H1 (cell line): ENCODE results near the gene CDH7. TPM values are rescaled to one million over a fixed set of nuclear protein-coding genes. Genes with fewer than 3 reads are reported as not detected.

Experiments used
- CTCF ChIA-PET: fragments of 300-600 bp; sonication (Branson Sonifier 250); formaldehyde crosslinking; loops from one replicate; lab custom pipeline; 2021; ENCODE audit not compliant: partially characterized antibody; lab: Charles Lee
- POLR2A ChIA-PET: fragments of 300-600 bp; sonication (Branson Sonifier 250); formaldehyde crosslinking; loops from one replicate; lab custom pipeline; 2021; ENCODE audit warnings: inconsistent platforms; ENCODE audit not compliant: partially characterized antibody; lab: Charles Lee
- DNase-seq, 2 experiments: peaks; one replicate each; pipeline versions ENCODE4 v3.0.0 to v3.0.0-alpha.2; 2010 to 2022; ENCODE audit warnings: low spot score in 2 of 2, low read depth in 1 of 2, mixed read lengths in 1 of 2
- FAIRE-seq: peaks from 2 replicates; lab custom pipeline; 2011; peaks lifted over from hg19 to GRCh38; lab: Jason Lieb, UNC
- H2AFZ ChIP-seq: 2 replicates; pipeline ENCODE4 v1.8.1; 2012; ENCODE audit warnings: low read length, inconsistent platforms
- H2AK5ac ChIP-seq: 2 replicates; pipeline ENCODE4 v1.6.1; 2013; ENCODE audit warnings: low read depth, low read length
- H2BK120ac ChIP-seq: replicated peaks from 2 replicates; pipeline ENCODE3; 2013; ENCODE audit warnings: low read depth, low read length, inconsistent platforms
- H2BK12ac ChIP-seq: 2 replicates; pipeline ENCODE4 v1.6.1; 2013; ENCODE audit warnings: low read depth, low read length
- H2BK15ac ChIP-seq: 2 replicates; pipeline ENCODE4 v1.6.1; 2013; ENCODE audit warnings: low read length
- H2BK20ac ChIP-seq: 2 replicates; pipeline ENCODE4 v1.6.1; 2013; ENCODE audit warnings: low read length
- H2BK5ac ChIP-seq: 2 replicates; pipeline ENCODE4 v1.6.1; 2013; ENCODE audit warnings: low read depth, low read length
- H3K14ac ChIP-seq: 2 replicates; pipeline ENCODE4 v1.6.1; 2013; ENCODE audit warnings: inconsistent platforms; ENCODE audit not compliant: insufficient read length
- H3K18ac ChIP-seq: 2 replicates; pipeline ENCODE4 v1.6.1; 2013; ENCODE audit warnings: low read length; ENCODE audit errors: extremely low read depth
- H3K23ac ChIP-seq: 2 replicates; pipeline ENCODE4 v1.6.1; 2013; ENCODE audit warnings: inconsistent platforms; ENCODE audit not compliant: insufficient read length
- H3K23me2 ChIP-seq: 2 replicates; pipeline ENCODE4 v1.6.1; 2013; ENCODE audit warnings: low read depth, low read length
- H3K27ac ChIP-seq: 2 replicates; pipeline ENCODE4 v1.6.1; 2011; ENCODE audit warnings: low read depth, low read length, inconsistent platforms
- H3K27me3 ChIP-seq, 4 experiments: replicated peaks in 1 of 4; 1 replicate in 1 of 4; 2 replicates in 3 of 4; pipeline versions ENCODE4 v1.6.1 to v1.8.1; 2011 to 2013; ENCODE audit warnings: low read length in 3 of 4, mild to moderate bottlenecking in 3 of 4, inconsistent platforms in 2 of 4, mixed read lengths in 2 of 4, moderate library complexity in 1 of 4; ENCODE audit not compliant: control insufficient read depth in 3 of 4, insufficient read depth in 3 of 4; ENCODE audit errors: extremely low read depth in 1 of 4
- H3K36me3 ChIP-seq, 4 experiments: 2 replicates each; pipeline versions ENCODE4 v1.6.1 to v1.8.1; 2011 to 2013; ENCODE audit warnings: mild to moderate bottlenecking in 4 of 4, low read length in 3 of 4, moderate library complexity in 2 of 4, control low read depth in 1 of 4, inconsistent platforms in 1 of 4; ENCODE audit not compliant: insufficient read depth in 4 of 4, control insufficient read depth in 2 of 4
- H3K4ac ChIP-seq: replicated peaks from 2 replicates; pipeline ENCODE3; 2013; ENCODE audit warnings: low read length, low read depth, mixed read lengths, inconsistent platforms; ENCODE audit not compliant: insufficient read length
- H3K4me1 ChIP-seq, 4 experiments: replicated peaks in 1 of 4; 1 replicate in 1 of 4; 2 replicates in 3 of 4; pipeline versions ENCODE4 v1.6.1 to v1.8.1; 2011 to 2013; ENCODE audit warnings: low read length in 3 of 4, inconsistent platforms in 2 of 4, mixed read lengths in 1 of 4; ENCODE audit not compliant: insufficient read depth in 4 of 4, control insufficient read depth in 3 of 4
- H3K4me2 ChIP-seq, 2 experiments: 2 replicates each; pipeline versions ENCODE4 v1.6.1 to v1.8.1; 2011 to 2013; ENCODE audit warnings: low read depth in 2 of 2, low read length in 2 of 2, control low read depth in 1 of 2, inconsistent platforms in 1 of 2, mild to moderate bottlenecking in 1 of 2; ENCODE audit not compliant: insufficient read depth in 1 of 2
- H3K4me3 ChIP-seq, 4 experiments: fragments of 200-600, 300-600 bp in 1 of 4; sonication (generic), shearing (Covaris generic), sonication (Bioruptor Twin) in 1 of 4; 2 replicates each; pipeline versions ENCODE4 v1.5.1 to v1.8.1; 2011 to 2016; ENCODE audit warnings: low read length in 4 of 4, low read depth in 3 of 4, control low read depth in 2 of 4, inconsistent platforms in 2 of 4, mild to moderate bottlenecking in 2 of 4, mixed read lengths in 1 of 4, moderate library complexity in 1 of 4; ENCODE audit not compliant: insufficient read depth in 2 of 4; ENCODE audit errors: extremely low read depth in 1 of 4
- H3K56ac ChIP-seq: replicated peaks from 2 replicates; pipeline ENCODE3; 2013; ENCODE audit warnings: low read depth, mild to moderate bottlenecking, mixed read lengths, low read length, inconsistent platforms; ENCODE audit not compliant: insufficient read length
- H3K79me1 ChIP-seq: 2 replicates; pipeline ENCODE4 v1.6.1; 2013; ENCODE audit warnings: low read depth, low read length, control low read depth
- H3K79me2 ChIP-seq, 2 experiments: 2 replicates each; pipeline versions ENCODE4 v1.6.1 to v1.8.1; 2012 to 2013; ENCODE audit warnings: low read length in 2 of 2, mild to moderate bottlenecking in 2 of 2, inconsistent platforms in 1 of 2; ENCODE audit not compliant: insufficient read depth in 2 of 2, control insufficient read depth in 1 of 2
- H3K9ac ChIP-seq, 4 experiments: replicated peaks in 1 of 4; 1 replicate in 1 of 4; 2 replicates in 3 of 4; pipeline versions ENCODE4 v1.6.1 to v1.8.1; 2011 to 2013; ENCODE audit warnings: low read depth in 3 of 4, low read length in 3 of 4, control low read depth in 2 of 4, mild to moderate bottlenecking in 2 of 4, moderate library complexity in 2 of 4, inconsistent platforms in 1 of 4; ENCODE audit errors: extremely low read depth in 1 of 4
- H3K9me3 ChIP-seq, 2 experiments: 2 replicates each; pipeline versions ENCODE4 v1.6.1 to v1.8.1; 2012 to 2013; ENCODE audit warnings: mild to moderate bottlenecking in 2 of 2, moderate library complexity in 2 of 2, control low read depth in 1 of 2, inconsistent platforms in 1 of 2, low read depth in 1 of 2, low read length in 1 of 2, mixed read lengths in 1 of 2; ENCODE audit not compliant: insufficient read depth in 2 of 2
- H4K20me1 ChIP-seq, 2 experiments: replicated peaks in 1 of 2; 2 replicates each; pipeline versions ENCODE3 to v1.8.1; 2011 to 2013; ENCODE audit warnings: inconsistent platforms in 2 of 2, low read length in 2 of 2, mild to moderate bottlenecking in 1 of 2; ENCODE audit not compliant: insufficient read depth in 2 of 2, control insufficient read depth in 1 of 2
- H4K5ac ChIP-seq: 2 replicates; pipeline ENCODE4 v1.6.1; 2013; ENCODE audit warnings: low read length, low read depth, mixed read lengths, inconsistent platforms; ENCODE audit not compliant: insufficient read length
- H4K8ac ChIP-seq: 2 replicates; pipeline ENCODE4 v1.8.0; 2013; ENCODE audit warnings: mild to moderate bottlenecking, moderate library complexity, low read length, inconsistent platforms; ENCODE audit not compliant: insufficient read depth; ENCODE audit errors: extremely low read depth
- H4K91ac ChIP-seq: replicated peaks from 2 replicates; pipeline ENCODE3; 2013; ENCODE audit warnings: low read length, mixed read lengths, inconsistent platforms; ENCODE audit not compliant: insufficient read length
- BACH1 ChIP-seq: IDR thresholded peaks from 2 replicates; pipeline ENCODE4 v1.6.1; 2012; ENCODE audit warnings: low read length, improper control_type of control experiment
- CEBPB ChIP-seq: IDR thresholded peaks from 2 replicates; pipeline ENCODE4 v1.6.1; 2012; ENCODE audit warnings: low read depth, low read length
- CTBP2 ChIP-seq: IDR thresholded peaks from 2 replicates; pipeline ENCODE4 v1.7.0; 2011; ENCODE audit warnings: borderline replicate concordance, mild to moderate bottlenecking, moderate library complexity, mixed read lengths, low read length; ENCODE audit not compliant: insufficient read depth, insufficient read length
- CTCF ChIP-seq, 3 experiments: IDR thresholded peaks; 1 replicate in 2 of 3; 2 replicates in 1 of 3; pipeline versions ENCODE4 v1.5.1 to v1.6.1; 2011; ENCODE audit warnings: low read length in 3 of 3, mild to moderate bottlenecking in 3 of 3, inconsistent platforms in 2 of 3, low read depth in 1 of 3, moderate library complexity in 1 of 3; ENCODE audit not compliant: insufficient read depth in 1 of 3; ENCODE audit errors: control extremely low read depth in 1 of 3
- FOSL1 ChIP-seq: IDR thresholded peaks from 2 replicates; pipeline ENCODE4 v1.6.1; 2011; ENCODE audit warnings: mild to moderate bottlenecking, low read depth, low read length, moderate library complexity; ENCODE audit not compliant: insufficient read depth
- JUND ChIP-seq: IDR thresholded peaks from 2 replicates; pipeline ENCODE4 v1.6.1; 2011; ENCODE audit warnings: mild to moderate bottlenecking, improper control_type of control experiment, low read length
- TAF7 ChIP-seq: optimal IDR thresholded peaks from 2 replicates; pipeline ENCODE3; 2011; ENCODE audit warnings: low read depth, mild to moderate bottlenecking, inconsistent platforms, low read length, moderate library complexity, borderline replicate concordance
- WGBS, 2 experiments: shearing (Covaris generic) in 1 of 2; methylation state at CpG; one replicate each; pipeline versions ENCODE4 v1.1.6 to v1.1.7; 2013 to 2015; ENCODE audit warnings: low lambda C conversion rate in 2 of 2, mixed read lengths in 2 of 2, inconsistent platforms in 1 of 2, low coverage in 1 of 2, missing lambda C conversion rate in 1 of 2; ENCODE audit not compliant: insufficient replicate concordance in 2 of 2, insufficient coverage in 1 of 2, insufficient read length in 1 of 2; ENCODE audit errors: extremely low coverage in 1 of 2, missing lambda C conversion rate in 1 of 2; 5-methylcytosine and 5-hydroxymethylcytosine counted together
- polyA plus RNA-seq, 7 experiments: library from polyadenylated mRNA; depleted of rRNA in 3 of 7; stranded (reverse) in 5 of 7; unstranded in 2 of 7; fragments of >200 nt in 5 of 7; fragments of 200-250 nt in 2 of 7; gene quantifications; 1 replicate in 5 of 7; 2 replicates in 1 of 7; 4 replicates in 1 of 7; pipeline versions ENCODE4 v1.2.1 to v1.2.3, GENCODE V29; 2011 to 2013; ENCODE audit warnings: missing spikeins in 2 of 7, mixed read lengths in 2 of 7
- total RNA-seq: library from RNA; stranded (reverse); fragmentation: NEBNext Ultra II Directional; extraction: Animal tissue kit (Norgen Biotek cat#: 25700); gene quantifications from 2 replicates; pipeline ENCODE4 v1.2.1, GENCODE V29; 2021

CDH7 gene
- total and polyA plus RNA-seq, 2 of the 8 experiments (the other 6 are each of a cell fraction or from before 2014, with no cell fraction given) = 1.00 to 1.5 TPM

DNA sequence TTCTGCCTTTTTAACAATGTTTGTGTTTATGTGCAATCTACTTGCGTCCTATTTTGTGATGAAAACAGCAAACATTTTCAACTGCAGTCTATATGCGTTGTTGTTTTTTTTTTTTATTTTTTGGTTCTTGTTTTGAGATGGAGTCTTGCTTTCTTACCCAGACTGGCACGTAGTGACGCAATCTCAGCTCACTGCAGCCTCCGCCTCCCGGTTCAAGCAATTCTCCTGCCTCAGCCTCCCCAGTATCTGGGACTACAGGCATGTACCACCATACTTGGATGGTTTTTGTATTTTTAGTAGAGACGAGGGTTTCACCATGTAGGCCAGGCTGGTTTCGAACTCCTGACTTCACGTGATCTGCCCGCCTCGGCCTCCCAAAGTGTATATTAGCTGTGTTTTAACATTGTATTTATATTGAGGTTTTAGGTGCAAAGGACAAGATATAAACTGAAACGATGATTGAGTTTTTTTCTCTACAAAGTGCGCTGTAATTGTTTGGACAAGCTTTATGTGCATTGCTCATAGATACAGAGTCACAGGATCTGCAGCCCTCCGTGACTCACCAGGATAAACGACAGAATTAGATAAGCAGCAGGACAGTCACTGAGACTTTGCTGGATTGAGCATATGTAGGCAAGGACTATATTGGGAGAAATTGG, 17.4 kb downstream of the CDH7 start:
- Histone ChIP-seq H3K23ac (no peak overlapping the region), H4K91ac (no peak overlapping the region), H2BK15ac (no peak overlapping the region), H3K23me2 (no peaks in the 10 kb centered on the region), H2BK12ac (no peak overlapping the region), H3K27me3 (no peaks in the 10 kb centered on the region), H2AK5ac (no peak overlapping the region), H3K9ac (no peak overlapping the region), H2AFZ (no peak overlapping the region), H3K18ac (no peak overlapping the region), H4K5ac (no peak overlapping the region), H3K56ac (no peak overlapping the region), H2BK5ac (no peak overlapping the region), H4K20me1 (peaks cover 0 to 1% of the 10 kb centered on the region in 2 experiments), H3K9me3 (no peaks in the 10 kb centered on the region), H3K27ac (no peak overlapping the region), H2BK20ac (no peak overlapping the region), H3K4me2 (no peak overlapping the region), H4K8ac (no peak overlapping the region), H3K4me1 (no peaks in the 10 kb centered on the region), H3K4me3 (no peak overlapping the region), H3K79me1 (no peaks in the 10 kb centered on the region), H3K4ac (no peak overlapping the region), H3K79me2 (no peaks in the 10 kb centered on the region), H3K14ac (no peak overlapping the region), H3K36me3 (no peaks in the 10 kb centered on the region), H2BK120ac (no peak overlapping the region)
- WGBS, 2 experiments = 91% methylated on average over 15 of the region's 15 CpGs; no CpG with 5 or more reads in 1 of the 2 experiments
- DNase-seq (no peak), FAIRE-seq (no peak)
- ChIA-PET CTCF (no interaction called here), POLR2A (no interaction called here)
- no peak for TF ChIP-seq CTCF (IDR thresholded peaks at IDR 0.05; ENCODE audit: control extremely low read depth in 1 of 3, insufficient read depth in 1 of 3, low read depth in 1 of 3, low read length in 3 of 3)
- TF ChIP-seq BACH1 = no peak
- no peak for TF ChIP-seq TAF7
- TF ChIP-seq CTBP2 = no peak
- TF ChIP-seq CEBPB = 0 out of 2 replicates have a peak, but pooled peaks have one; percentile 26
- no peak for TF ChIP-seq JUND
- TF ChIP-seq FOSL1 = no peak
